COLO668 (cell line): Measurements from ENCODE around the gene UST.

ENCODE experiments used
- DNase-seq: peaks from one replicate; lab custom pipeline; 2025; ENCODE audit not compliant: unreplicated experiment; lab: John Stamatoyannopoulos, UW

UST gene

DNA sequence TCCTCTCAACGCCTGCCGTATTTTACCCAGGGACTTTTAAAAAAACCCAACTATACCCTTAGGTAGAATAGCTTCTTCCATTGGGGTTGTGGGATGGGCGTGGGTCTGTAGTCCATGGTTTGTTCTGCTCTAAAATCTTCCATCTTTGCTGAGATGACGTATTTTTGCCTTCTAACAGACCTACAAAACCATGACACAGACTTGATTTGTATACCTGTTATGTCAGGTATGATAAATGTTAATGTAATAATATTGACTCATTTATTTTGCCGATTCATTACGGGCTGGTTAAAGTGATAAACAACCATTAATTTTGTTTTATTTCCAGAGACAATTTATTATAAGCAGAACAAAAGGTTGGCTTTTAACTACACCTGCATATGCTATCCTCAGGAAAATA lies 48.7 kb downstream of the UST start:
- no peak for DNase-seq

DNA sequence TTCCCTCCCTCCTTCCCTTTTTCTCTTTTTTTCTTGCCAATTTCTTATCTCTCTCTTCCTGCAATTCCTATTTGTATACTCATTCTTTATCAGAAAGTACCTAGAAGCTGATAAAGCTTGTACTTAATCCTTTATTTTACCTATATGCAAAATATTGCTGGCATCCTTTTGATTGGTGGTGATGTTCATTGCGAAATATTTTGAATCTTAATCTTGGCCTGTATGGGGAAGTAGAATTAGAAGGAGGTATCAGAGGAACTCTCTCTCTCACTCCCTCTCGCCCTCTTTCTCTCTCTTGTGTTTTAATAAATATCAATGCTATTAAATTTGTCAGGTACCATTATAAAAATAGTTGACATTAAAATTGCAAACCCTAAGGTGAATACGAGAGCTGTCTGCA lies 52.8 kb downstream of the UST start:
- DNase-seq = no peak

- DNase-seq = no peak
Observed at GRCh38 chr6:148800536-148800935, 53.7 kb downstream of the UST start.

DNA sequence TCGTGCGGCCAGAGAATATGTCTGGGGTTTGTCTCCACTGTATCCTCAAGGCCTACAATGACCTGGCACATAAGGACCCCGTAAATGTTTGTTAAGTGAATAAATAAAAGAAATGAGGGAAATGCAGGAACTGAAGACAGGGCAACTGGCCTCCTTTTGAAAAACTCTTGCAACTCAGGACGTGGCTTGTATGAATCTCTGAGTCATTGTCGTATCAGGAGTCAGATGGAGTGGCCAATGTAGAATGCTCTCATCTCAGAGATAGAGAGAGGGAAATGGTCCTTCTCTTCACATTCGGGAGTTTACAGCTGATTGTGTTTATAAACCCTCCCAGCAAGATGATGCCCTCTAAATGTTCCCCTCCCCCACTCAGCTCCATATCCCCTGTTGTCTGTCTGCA lies 57.1 kb downstream of the UST start:
- no peak for DNase-seq

DNA sequence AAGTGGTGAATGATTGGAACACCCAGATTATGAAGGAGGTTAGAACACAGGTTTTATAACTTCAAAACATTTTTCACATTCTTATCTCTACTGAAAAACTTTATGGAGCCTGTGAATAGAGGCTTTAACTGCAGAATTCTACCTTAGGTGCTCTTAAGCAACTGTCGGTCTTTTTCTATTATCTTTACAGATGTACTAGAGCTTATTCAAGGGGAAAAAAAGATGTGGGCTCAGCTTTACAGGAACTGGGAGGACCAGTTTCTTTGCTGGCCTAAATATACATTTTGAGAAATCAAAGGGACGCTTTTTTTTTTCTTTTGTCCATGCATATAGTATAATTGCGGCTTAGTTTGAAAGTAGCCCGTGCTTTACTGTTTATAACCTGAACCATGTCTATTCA lies 58.9 kb downstream of the UST start:
- DNase-seq = no peak

GRCh38 chr6:148807784-148808183 lies 61.0 kb downstream of the UST start:
- DNase-seq = no peak

DNA sequence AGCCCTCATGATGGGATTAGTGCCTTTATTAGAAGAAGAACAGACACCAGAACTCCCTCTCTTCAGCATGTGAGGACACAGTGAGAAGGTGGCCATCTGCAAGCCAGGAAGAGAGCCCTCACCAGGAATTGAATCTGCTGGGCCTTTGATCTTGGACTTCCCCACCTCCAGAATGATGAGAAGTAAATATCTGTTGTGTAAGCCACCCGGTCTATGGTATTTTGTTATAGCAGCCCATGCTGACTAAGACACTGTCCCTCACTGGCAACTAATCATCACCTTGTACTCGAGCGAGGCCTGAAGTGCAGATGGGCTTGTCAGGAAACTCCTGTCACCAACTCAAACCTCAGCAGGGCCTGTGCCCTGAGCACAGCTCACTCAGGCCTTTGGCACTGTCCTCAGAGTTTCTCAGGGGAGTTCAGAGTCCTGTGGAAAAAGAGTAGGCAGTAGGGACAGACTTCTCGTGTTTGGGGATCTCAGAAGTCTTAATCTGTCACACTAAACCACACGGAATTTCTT lies 62.0 kb downstream of the UST start:
- DNase-seq = no peak

- no peak for DNase-seq
Observed at GRCh38 chr6:148811459-148811858, 64.6 kb downstream of the UST start.

DNA sequence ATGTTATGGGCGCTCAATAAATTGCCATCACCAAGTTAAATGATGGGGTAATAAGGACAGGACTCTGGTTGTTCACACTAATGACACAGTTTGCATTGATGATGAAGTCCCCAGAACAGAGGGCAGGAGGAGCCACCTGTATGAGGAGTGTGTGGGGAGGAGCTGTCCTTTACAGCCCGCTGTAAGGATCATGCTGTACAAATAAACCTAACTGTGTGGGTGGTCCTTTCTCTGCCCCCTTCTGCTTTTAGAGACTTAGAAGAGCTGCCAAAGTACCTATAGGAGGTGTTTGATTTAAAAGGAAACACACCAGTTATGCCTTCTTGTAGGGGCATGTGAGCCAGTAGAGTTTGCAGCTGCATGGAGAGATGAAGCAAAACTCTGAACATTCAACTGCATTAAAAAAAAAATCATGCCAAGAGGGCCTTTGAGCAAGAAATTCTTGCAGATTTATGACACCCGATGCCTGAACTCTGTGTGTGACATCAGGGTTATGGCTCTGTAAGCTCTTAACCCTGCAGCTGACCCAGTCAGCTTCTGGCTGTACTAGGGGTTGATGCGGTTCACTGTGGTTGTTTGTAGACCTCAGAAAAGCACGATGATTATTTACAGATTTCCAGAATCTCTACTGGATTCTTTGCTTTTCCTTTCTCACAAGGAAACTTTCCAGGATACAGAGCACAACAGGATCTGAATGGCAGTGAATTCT lies 67.4 kb downstream of the UST start:
- no peak for DNase-seq

GRCh38 chr6:148814869-148815268 lies 68.0 kb downstream of the UST start:
- DNase-seq = no peak

GRCh38 chr6:148816117-148816516 lies 69.3 kb downstream of the UST start:
- DNase-seq = no peak

GRCh38 chr6:148817689-148818088 lies 70.9 kb downstream of the UST start:
- no peak for DNase-seq

GRCh38 chr6:148818939-148819575 lies 72.2 kb downstream of the UST start:
- no peak for DNase-seq

GRCh38 chr6:148819852-148820251 lies 73.0 kb downstream of the UST start:
- no peak for DNase-seq

DNA sequence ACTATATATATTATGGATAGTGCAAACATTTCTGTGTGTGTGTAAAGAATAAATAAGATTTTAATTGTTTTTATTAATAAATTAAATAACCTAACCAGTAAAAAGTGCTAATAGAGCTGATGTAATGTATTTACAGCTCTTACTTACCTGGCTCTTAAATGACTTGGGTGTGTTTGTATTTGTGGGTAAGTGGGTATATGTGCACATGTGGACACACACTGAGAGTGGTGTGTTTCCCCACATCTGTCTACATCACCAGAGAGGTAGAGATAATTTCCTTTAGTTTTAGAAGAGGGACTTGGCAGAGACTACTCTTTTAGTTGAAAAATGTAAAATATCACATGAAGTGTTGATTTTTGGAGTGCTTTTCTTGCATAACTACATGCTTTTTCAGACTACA lies 76.0 kb downstream of the UST start:
- DNase-seq = no peak

DNA sequence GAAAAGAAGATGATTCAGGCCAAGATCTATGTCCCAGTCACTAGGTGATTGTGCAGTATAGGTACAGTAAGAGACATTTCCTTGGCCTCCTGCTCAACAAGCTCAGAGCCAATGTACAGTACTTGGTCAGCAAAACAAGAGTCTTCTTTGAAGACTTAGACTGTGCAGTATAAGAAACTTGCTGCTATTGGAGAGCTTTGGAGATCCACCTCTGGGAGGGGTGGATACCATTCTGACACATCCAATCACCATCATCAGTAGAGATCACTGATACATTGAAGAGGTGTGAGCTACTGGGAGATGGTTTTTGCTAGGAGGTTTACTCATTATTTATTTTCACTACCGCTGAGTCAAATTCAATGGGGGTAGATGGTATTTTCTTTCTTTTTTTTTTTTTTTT lies 77.5 kb downstream of the UST start:
- DNase-seq = no peak

- DNase-seq = no peak
Observed at GRCh38 chr6:148824960-148825359, 78.1 kb downstream of the UST start.

GRCh38 chr6:148825492-148825891 lies 78.7 kb downstream of the UST start:
- no peak for DNase-seq

DNA sequence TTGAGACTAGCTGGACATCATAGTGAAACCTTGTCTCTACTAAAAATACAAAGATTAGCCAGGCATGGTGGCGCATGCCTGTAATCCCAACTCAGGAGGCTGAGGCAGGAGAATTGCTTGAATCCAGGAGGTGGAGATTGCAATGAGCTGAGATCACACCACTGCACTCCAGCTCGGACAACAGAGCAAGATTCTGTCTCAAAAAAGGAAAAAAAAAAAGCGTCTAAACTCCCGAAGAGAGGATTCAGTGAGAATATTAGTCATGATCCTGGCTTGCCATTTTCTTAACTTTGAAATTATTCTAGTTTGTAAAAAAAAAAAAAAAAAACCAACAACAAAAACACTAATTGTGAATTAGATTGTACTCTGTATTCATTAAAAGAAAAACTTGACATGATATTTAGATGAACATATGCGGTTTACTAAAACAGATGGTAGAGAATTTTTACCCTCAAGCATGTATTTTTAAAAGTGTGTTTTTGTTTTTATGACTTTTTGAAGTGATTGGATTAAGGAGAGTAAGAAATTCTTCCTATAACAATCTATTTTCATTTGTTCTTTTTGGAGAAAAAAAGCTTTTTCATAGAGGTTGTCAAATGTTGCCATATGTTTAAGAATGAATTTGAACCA lies 80.7 kb downstream of the UST start:
- DNase-seq = no peak

DNA sequence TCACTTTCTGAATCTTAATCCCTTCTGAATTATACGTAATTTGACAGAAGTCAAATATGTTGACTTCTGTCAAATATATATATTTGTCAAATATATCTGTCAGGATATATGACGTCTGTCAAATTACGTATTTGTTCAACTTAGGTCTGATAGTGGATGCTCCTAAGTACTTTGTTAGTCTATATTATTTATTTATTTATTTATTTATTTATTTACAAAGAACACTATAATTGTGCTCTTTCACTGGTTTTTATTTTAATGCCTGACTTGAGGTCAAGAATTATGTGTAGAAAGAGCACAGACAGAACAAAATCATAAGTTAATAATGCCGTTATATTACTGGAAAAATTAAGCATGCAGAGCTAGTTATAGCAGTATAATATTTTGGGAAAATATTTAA lies 81.2 kb downstream of the UST start:
- DNase-seq = no peak

- no peak for DNase-seq
Observed at GRCh38 chr6:148829415-148830101, 82.7 kb downstream of the UST start.

GRCh38 chr6:148830614-148831013 lies 83.8 kb downstream of the UST start:
- no peak for DNase-seq
